GM21786 (cell line): ENCODE results near the gene SLC30A2.

ENCODE experiments used
- ATAC-seq: cut with Tn5 transposase; IDR thresholded peaks from one replicate; pipeline ENCODE4 v1.9.1; 2021; ENCODE audit not compliant: unreplicated experiment

The SLC30A2 gene

GRCh38 chr1:26070296-26070962 is 24.5 kb upstream of the SLC30A2 start:
- no peak for ATAC-seq

GRCh38 chr1:26069941-26070295 is 24.0 kb upstream of the SLC30A2 start:
- no peak for ATAC-seq

- ATAC-seq: no peak
Measured at GRCh38 chr1:26067432-26067911, 21.6 kb upstream of the SLC30A2 start, which contains the start of gene TRIM63. Gene TRIM63, minus strand, starts transcription at chr1:26067630. Its CDS starts 136 bp downstream, at chr1:26067494.

GRCh38 chr1:26066857-26067256 is 20.9 kb upstream of the SLC30A2 start:
- ATAC-seq: no peak

GRCh38 chr1:26066160-26066559 is 20.2 kb upstream of the SLC30A2 start:
- no peak for ATAC-seq

GRCh38 chr1:26064553-26064952 is 18.6 kb upstream of the SLC30A2 start:
- no peak for ATAC-seq

- no peak for ATAC-seq
Measured at GRCh38 chr1:26060832-26061574, 15.1 kb upstream of the SLC30A2 start.

GRCh38 chr1:26059906-26060305 is 14.0 kb upstream of the SLC30A2 start:
- ATAC-seq: no peak

- ATAC-seq: no peak
Measured at GRCh38 chr1:26058052-26058595, 12.2 kb upstream of the SLC30A2 start.

GRCh38 chr1:26057189-26057588 is 11.3 kb upstream of the SLC30A2 start:
- ATAC-seq: no peak

- no peak for ATAC-seq
Measured at GRCh38 chr1:26055041-26055440, 9.1 kb upstream of the SLC30A2 start.

- ATAC-seq: no peak
Measured at GRCh38 chr1:26053718-26054560, 8.0 kb upstream of the SLC30A2 start.

- ATAC-seq: no peak
Measured at GRCh38 chr1:26050248-26050640, 4.3 kb upstream of the SLC30A2 start.

GRCh38 chr1:26049531-26050247 is 3.8 kb upstream of the SLC30A2 start:
- no peak for ATAC-seq

GRCh38 chr1:26047278-26047874 is 1.5 kb upstream of the SLC30A2 start:
- no peak for ATAC-seq

GRCh38 chr1:26046246-26047095 is 553 bp upstream of the SLC30A2 start:
- no peak for ATAC-seq

GRCh38 chr1:26044971-26045721 is 772 bp downstream of the SLC30A2 start:
- no peak for ATAC-seq

- ATAC-seq: no peak
Measured at GRCh38 chr1:26044414-26044813, 1.5 kb downstream of the SLC30A2 start.

GRCh38 chr1:26043765-26044164 is 2.2 kb downstream of the SLC30A2 start:
- ATAC-seq: no peak
